HEK293T (cell line): Measurements from ENCODE around the gene ZNF441.

Source experiments
- CTCF ChIA-PET: fragments of 350-600 bp; formaldehyde crosslinking; extraction: SDS; loops from one replicate; lab custom pipeline; 2021; ENCODE audit warnings: antibody characterized with exemption, inconsistent platforms; lab: Yijun Ruan, JAX
- POLR2A ChIA-PET: fragments of 350-600 bp; formaldehyde crosslinking; extraction: SDS; loops from one replicate; lab custom pipeline; 2020; ENCODE audit warnings: antibody characterized with exemption, inconsistent platforms; lab: Yijun Ruan, JAX
- DNase-seq: peaks from one replicate; pipeline ENCODE4 v3.0.0; 2012; ENCODE audit warnings: mixed read lengths; ENCODE audit errors: extremely low spot score
- ARNT ChIP-seq: fragments of 450-650 bp; IDR thresholded peaks from 2 replicates; pipeline ENCODE4 v1.6.1; 2017; ENCODE audit warnings: mild to moderate bottlenecking
- BHLHE40 ChIP-seq: fragments of 450-650 bp; IDR thresholded peaks from 2 replicates; pipeline ENCODE4 v1.6.1; 2016; ENCODE audit warnings: mild to moderate bottlenecking, moderate library complexity, borderline replicate concordance
- CTBP1 ChIP-seq: fragments of 450-650 bp; IDR thresholded peaks from 2 replicates; pipeline ENCODE4 v1.6.1; 2016; ENCODE audit warnings: borderline replicate concordance
- ELF4 ChIP-seq: fragments of 450-650 bp; IDR thresholded peaks from 2 replicates; pipeline ENCODE4 v1.6.1; 2017; ENCODE audit warnings: antibody characterized with exemption
- FOXA1 ChIP-seq: fragments of 450-650 bp; IDR thresholded peaks from 2 replicates; pipeline ENCODE4 v1.6.1; 2016; ENCODE audit warnings: mild to moderate bottlenecking
- FOXK2 ChIP-seq: fragments of 450-650 bp; IDR thresholded peaks from 2 replicates; pipeline ENCODE4 v1.6.1; 2016; ENCODE audit warnings: mild to moderate bottlenecking
- FOXM1 ChIP-seq: fragments of 450-650 bp; IDR thresholded peaks from 2 replicates; pipeline ENCODE4 v1.6.1; 2017; ENCODE audit warnings: mild to moderate bottlenecking, borderline replicate concordance
- HDGF ChIP-seq: fragments of 450-650 bp; IDR thresholded peaks from 2 replicates; pipeline ENCODE4 v1.6.1; 2017; ENCODE audit warnings: antibody characterized with exemption, borderline replicate concordance
- L3MBTL2 ChIP-seq: fragments of 450-650 bp; conservative IDR thresholded peaks from 2 replicates; pipeline ENCODE4 v1.6.1; 2016; ENCODE audit warnings: mild to moderate bottlenecking
- LEF1 ChIP-seq: fragments of 450-650 bp; IDR thresholded peaks from 2 replicates; pipeline ENCODE4 v1.6.1; 2017; ENCODE audit warnings: mild to moderate bottlenecking, borderline replicate concordance
- NFRKB ChIP-seq: fragments of 450-650 bp; IDR thresholded peaks from 2 replicates; pipeline ENCODE4 v1.6.1; 2016; ENCODE audit warnings: mild to moderate bottlenecking, moderate library complexity
- PKNOX1 ChIP-seq: fragments of 450-650 bp; IDR thresholded peaks from 2 replicates; pipeline ENCODE4 v1.6.1; 2016
- SP1 ChIP-seq: fragments of 450-650 bp; IDR thresholded peaks from 2 replicates; pipeline ENCODE4 v1.6.1; 2017
- SUZ12 ChIP-seq: fragments of 450-650 bp; IDR thresholded peaks from 2 replicates; pipeline ENCODE4 v1.6.1; 2016; ENCODE audit warnings: mild to moderate bottlenecking
- TARDBP ChIP-seq: fragments of 450-650 bp; IDR thresholded peaks from 2 replicates; pipeline ENCODE4 v1.6.1; 2016
- ZNF384 ChIP-seq: fragments of 450-650 bp; IDR thresholded peaks from 2 replicates; pipeline ENCODE4 v1.6.1; 2016

The ZNF441 gene

GRCh38 chr19:11766597-11767591 lies at the start of gene ZNF441:
TSS of gene ZNF441 (plus strand) at chr19:11767000. CDS start at chr19:11767194, 194 bp downstream.
- DNase-seq: peak; percentile 77
- TF ChIP-seq L3MBTL2 (peak; percentile 55), PKNOX1 (peak; percentile 96), ZNF384 (no peak), TARDBP (no peak)
- POLR2A ChIA-PET: interaction anchor here (1.0 to 1.3 kb wide), 3 partner anchors 24 to 72 kb away, joined by 4 to 5 read pairs (median 5); partner anchors contain the start of gene ZNF440
- CTCF ChIA-PET: no interaction called here

GRCh38 chr19:11721681-11722080 lies 45.1 kb upstream of the ZNF441 start:
- POLR2A ChIA-PET: no interaction called here
- DNase-seq: no peak
- CTCF ChIA-PET: no interaction called here
- TF ChIP-seq FOXM1 (no peak), ZNF384 (no peak), FOXA1 (no peak), L3MBTL2 (no peak), HDGF (no peak), FOXK2 (no peak), ELF4 (no peak), TARDBP (no peak), SUZ12 (no peak), ARNT (no peak), NFRKB (no peak), PKNOX1 (no peak)

GRCh38 chr19:11722414-11722813 lies 44.4 kb upstream of the ZNF441 start:
- no peak for DNase-seq
- TF ChIP-seq BHLHE40: no peak
- TF ChIP-seq PKNOX1: no peak
- TF ChIP-seq ZNF384: no peak
- ChIA-PET CTCF (no interaction called here), POLR2A (no interaction called here)

DNA sequence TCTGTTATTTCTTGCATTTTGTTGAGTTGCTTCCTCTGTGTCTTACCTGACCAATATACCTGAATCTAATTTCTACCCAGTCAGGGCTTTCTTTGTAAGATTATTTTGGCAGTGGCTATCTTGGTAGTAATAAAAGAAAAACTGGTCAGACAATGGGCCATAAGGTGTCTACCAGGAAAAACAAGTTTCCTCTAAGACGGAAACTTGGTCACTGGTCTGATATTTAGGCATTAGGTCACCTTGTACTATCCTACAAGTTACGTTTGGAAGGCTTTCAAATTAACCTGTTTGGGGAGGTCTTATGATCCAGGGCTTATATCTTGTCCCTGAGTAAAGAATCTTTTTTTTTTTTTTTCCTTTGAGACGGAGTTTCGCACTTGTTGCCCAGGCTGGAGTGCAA lies 37.2 kb upstream of the ZNF441 start:
- ChIA-PET CTCF (interaction anchor here (0.6 kb wide), 1 partner anchor 16 kb away, joined by 3 read pairs; no protein-coding TSS in a partner anchor), POLR2A (no interaction called here)
- no peak for DNase-seq
- no peak for TF ChIP-seq HDGF

DNA sequence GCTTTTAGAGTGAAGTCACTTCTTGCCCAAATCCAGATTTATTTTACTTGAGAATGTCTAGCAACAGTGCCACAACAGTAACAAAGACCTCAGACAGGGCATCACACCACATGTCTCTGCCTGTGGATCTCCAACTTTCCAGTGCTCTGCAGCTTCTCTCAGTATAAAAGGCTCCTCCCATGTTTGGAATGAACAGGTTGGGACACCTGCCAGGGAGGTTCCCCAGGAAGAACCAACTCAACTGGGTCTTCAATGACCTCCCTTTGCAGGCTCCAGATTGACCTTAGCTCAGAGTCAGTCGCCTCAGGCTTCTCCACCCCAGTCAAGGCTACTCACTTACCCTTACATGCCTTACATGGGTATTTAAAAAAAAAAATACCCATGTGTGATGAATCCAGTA lies 31.4 kb upstream of the ZNF441 start:
- ChIA-PET CTCF (no interaction called here), POLR2A (no interaction called here)
- TF ChIP-seq SUZ12: no peak
- no peak for TF ChIP-seq HDGF
- TF ChIP-seq TARDBP: no peak
- no peak for TF ChIP-seq FOXK2
- DNase-seq: no peak

- ChIA-PET CTCF (no interaction called here), POLR2A (no interaction called here)
- TF ChIP-seq SUZ12: no peak
- TF ChIP-seq FOXK2: no peak
- TF ChIP-seq FOXA1: no peak
- no peak for TF ChIP-seq LEF1
- no peak for TF ChIP-seq ELF4
- TF ChIP-seq ZNF384: no peak
- TF ChIP-seq HDGF: no peak
- no peak for DNase-seq
Measured at GRCh38 chr19:11736696-11737095, 30.1 kb upstream of the ZNF441 start.

DNA sequence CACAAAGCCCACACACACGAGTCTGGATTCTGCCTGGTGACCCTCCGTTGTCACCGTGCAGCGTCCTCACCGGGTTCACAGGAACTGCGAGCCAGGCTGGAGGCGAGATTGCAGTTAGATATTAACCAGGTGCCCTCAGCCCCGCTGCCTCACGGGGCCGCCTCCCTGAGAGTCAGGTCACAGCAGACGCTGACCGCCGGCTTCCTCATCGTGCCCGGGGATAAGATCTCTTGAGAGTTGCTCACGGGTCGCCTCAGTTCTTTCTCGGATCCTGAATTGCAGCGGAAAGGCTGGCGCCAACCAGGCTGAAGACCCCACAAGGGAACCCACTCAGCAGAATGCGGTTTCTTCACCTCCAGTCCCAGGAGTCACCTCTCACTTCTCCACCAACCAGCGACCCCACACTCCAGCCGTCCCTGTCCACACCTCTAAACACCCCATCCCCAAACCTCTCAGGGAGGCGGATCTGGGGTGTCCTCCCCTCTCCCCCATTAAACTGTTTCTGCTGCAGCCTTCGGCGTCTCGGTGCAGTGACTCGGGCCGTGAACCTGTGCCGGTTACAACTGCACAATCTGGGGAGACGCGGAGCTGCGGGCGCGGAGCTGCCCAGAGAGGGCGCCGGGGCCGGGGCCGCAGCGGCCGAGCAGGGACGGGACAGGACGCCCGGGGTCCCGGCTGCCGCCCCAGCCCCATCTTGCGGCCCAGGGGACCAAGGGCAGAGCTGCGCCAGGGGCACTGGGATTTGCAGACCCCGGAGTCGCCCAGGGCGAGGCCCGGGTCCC lies 28.6 kb upstream of the ZNF441 start:
- POLR2A ChIA-PET: no interaction called here
- DNase-seq: peak; percentile 14
- TF ChIP-seq FOXK2 (no peak), ELF4 (no peak), CTBP1 (no peak), ARNT (no peak), L3MBTL2 (no peak), FOXA1 (no peak), NFRKB (no peak), TARDBP (no peak), ZNF384 (no peak), LEF1 (no peak), HDGF (no peak), SP1 (no peak), PKNOX1 (no peak)
- CTCF ChIA-PET: no interaction called here
